ENCODE results near the gene FAM174B.

FAM174B gene

GRCh38 chr15:92613841-92614240 is 41.7 kb downstream of the FAM174B start:
- H3K36me3 ChIP-seq: no peaks in the 10 kb centered on the region
- H3K4me3 ChIP-seq: no peak overlapping the region
- DNase-seq: no peak
- intact Hi-C loops (cut with DNase I; ENCODE audit: low total_unique reads): loop anchor here (10.0 kb wide), 1 partner anchor 101 kb away; no protein-coding TSS in a partner anchor
- no peaks in the 10 kb centered on the region for H3K27me3 ChIP-seq
- no peak overlapping the region for H3K27ac ChIP-seq
- peaks cover 0 to 10% (median 4%) of the 10 kb centered on the region in 4 donors for H3K4me1 ChIP-seq
- TF ChIP-seq CTCF (IDR thresholded peaks at IDR 0.05): no peak
- H3K9me3 ChIP-seq: no peaks in the 10 kb centered on the region

DNA sequence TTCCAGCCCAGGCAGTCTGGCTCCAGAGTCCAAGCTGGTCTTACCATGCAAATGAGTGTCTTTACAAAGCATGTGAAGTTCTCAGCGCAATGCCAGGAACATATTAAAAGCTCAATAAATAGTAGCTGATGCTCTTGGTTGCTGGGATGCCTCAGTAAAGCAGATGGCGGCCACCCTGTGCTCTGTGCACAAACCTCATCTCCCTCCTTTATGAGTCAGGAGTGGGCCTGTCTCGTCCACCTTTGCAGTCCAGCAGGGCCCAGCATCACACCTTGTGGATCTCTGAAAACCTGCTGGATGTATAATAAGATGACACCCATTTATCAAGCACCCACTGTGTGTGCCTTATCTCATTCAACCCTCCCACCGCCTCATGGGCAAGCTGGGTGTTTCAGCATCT is 42.7 kb downstream of the FAM174B start:
- Histone ChIP-seq H3K27ac (no peak overlapping the region), H3K27me3 (no peaks in the 10 kb centered on the region), H3K4me3 (no peak overlapping the region), H3K4me1 (peaks cover 0 to 9% (median 4%) of the 10 kb centered on the region in 4 donors), H3K36me3 (no peaks in the 10 kb centered on the region), H3K9me3 (no peaks in the 10 kb centered on the region)
- peak in 1 of 2 donors; percentile 27 for DNase-seq
- intact Hi-C loops (cut with DNase I; ENCODE audit: low total_unique reads): loop anchor here (10.0 kb wide), 1 partner anchor 102 kb away; no protein-coding TSS in a partner anchor
- TF ChIP-seq CTCF (IDR thresholded peaks at IDR 0.05): no peak

DNA sequence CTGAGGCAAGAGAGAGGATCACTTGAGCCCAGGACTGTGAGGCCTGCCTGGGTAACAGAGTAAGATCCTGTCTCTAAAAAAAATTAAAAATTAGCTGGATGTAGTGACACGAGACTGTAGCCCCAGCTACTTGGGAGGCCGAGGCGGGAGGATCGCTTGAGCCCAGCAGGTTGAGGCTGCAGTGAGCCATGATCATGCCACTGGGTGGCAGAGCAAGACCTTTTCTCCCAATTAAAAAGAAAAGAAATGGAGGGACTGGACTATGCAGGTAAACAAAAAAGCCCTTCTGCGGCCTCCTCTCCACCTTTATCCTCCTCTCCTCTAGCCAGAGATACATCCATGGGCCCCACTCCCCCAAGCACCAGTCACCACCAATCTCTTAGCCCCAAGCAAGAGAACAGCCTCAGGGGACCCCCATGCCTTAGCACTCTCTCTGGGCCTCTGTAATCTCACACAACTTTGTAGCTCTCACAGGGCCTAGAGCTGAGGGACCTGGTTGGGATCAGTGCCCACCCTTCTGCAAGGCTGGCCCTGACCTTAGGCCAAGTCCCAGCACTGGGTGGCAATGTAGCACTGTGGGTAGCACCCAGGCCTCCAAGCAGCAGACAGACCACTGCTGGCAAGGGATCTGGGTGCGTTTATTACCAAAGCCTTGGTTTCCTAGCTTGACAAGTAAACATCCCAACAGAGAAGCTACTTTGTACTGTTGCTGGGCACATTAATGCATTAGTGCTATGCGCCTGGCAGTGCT is 43.4 kb downstream of the FAM174B start:
- DNase-seq: peak in 1 of 2 donors; percentile 57
- Histone ChIP-seq H3K27ac (no peak overlapping the region), H3K9me3 (no peaks in the 10 kb centered on the region), H3K27me3 (no peaks in the 10 kb centered on the region), H3K4me1 (peaks cover 0 to 2% (median under 1%) of the 10 kb centered on the region in 4 donors), H3K36me3 (no peaks in the 10 kb centered on the region), H3K4me3 (no peak overlapping the region)
- no peak for TF ChIP-seq CTCF (IDR thresholded peaks at IDR 0.05)
- intact Hi-C loops (cut with DNase I; ENCODE audit: low total_unique reads): loop anchor here (10.0 kb wide), 1 partner anchor 103 kb away; no protein-coding TSS in a partner anchor

- Histone ChIP-seq H3K4me1 (no peaks in the 10 kb centered on the region), H3K4me3 (no peak overlapping the region), H3K36me3 (no peaks in the 10 kb centered on the region), H3K9me3 (no peaks in the 10 kb centered on the region), H3K27me3 (no peaks in the 10 kb centered on the region), H3K27ac (no peak overlapping the region)
- intact Hi-C loops (cut with DNase I; ENCODE audit: low total_unique reads): loop anchor here (10.0 kb wide), 1 partner anchor 104 kb away; no protein-coding TSS in a partner anchor
- no peak for TF ChIP-seq CTCF (IDR thresholded peaks at IDR 0.05)
- DNase-seq: no peak
These were observed 44.4 kb downstream of the FAM174B start for GRCh38 chr15:92611150-92611549.

- Histone ChIP-seq H3K9me3 (no peaks in the 10 kb centered on the region), H3K4me3 (no peak overlapping the region), H3K4me1 (no peaks in the 10 kb centered on the region), H3K36me3 (no peaks in the 10 kb centered on the region), H3K27me3 (no peaks in the 10 kb centered on the region), H3K27ac (no peak overlapping the region)
- DNase-seq: peak in 1 of 2 donors; percentile 37
- intact Hi-C loops (cut with DNase I; ENCODE audit: low total_unique reads): loop anchor here (10.0 kb wide), 1 partner anchor 105 kb away; no protein-coding TSS in a partner anchor
- no peak for TF ChIP-seq CTCF (IDR thresholded peaks at IDR 0.05)
These were observed 45.5 kb downstream of the FAM174B start for GRCh38 chr15:92610101-92610520.
